SK-N-SH treated with all-trans-retinoic acid at 6 μM for 48 hours (cell line): Measurements from ENCODE around the gene CHRNA3.

ENCODE experiments used
- ATAC-seq: fragments of 200-7000 bp; cut with Tn5 transposase; 3 replicates; pipeline ENCODE4 v1.9.1; 2020; ENCODE audit warnings: mild to moderate bottlenecking, moderate library complexity
- ARNTL ChIP-seq: fragments of 450-650 bp; formaldehyde crosslinking; IDR thresholded peaks from 2 replicates; pipeline ENCODE4 v1.5.0; 2020; ENCODE audit warnings: low read depth, mild to moderate bottlenecking, moderate library complexity, borderline replicate concordance
- BACH2 ChIP-seq: fragments of 250-450 bp; sonication (Bioruptor Pico); IDR thresholded peaks from 2 replicates; pipeline ENCODE4 v1.9.0; 2021; ENCODE audit warnings: mild to moderate bottlenecking, borderline replicate concordance
- CREB5 ChIP-seq: fragments of 250-450 bp; sonication (Bioruptor Pico); IDR thresholded peaks from 2 replicates; pipeline ENCODE4 v1.5.1; 2020; ENCODE audit warnings: low read depth, mild to moderate bottlenecking, moderate library complexity
- CSDC2 ChIP-seq: fragments of 250-450 bp; sonication (Bioruptor Pico); IDR thresholded peaks from 2 replicates; pipeline ENCODE4 v1.5.0; 2020; ENCODE audit warnings: mild to moderate bottlenecking, moderate library complexity
- CSRNP3 ChIP-seq: fragments of 250-450 bp; sonication (Bioruptor Pico); IDR thresholded peaks from 2 replicates; pipeline ENCODE4 v1.5.1; 2021; ENCODE audit warnings: mild to moderate bottlenecking, moderate library complexity
- ESRRG ChIP-seq: fragments of 250-450 bp; sonication (Bioruptor Pico); IDR thresholded peaks from 2 replicates; pipeline ENCODE4 v1.6.1; 2021; ENCODE audit warnings: mild to moderate bottlenecking
- GLIS3 ChIP-seq: fragments of 250-450 bp; sonication (Bioruptor Pico); IDR thresholded peaks from 2 replicates; pipeline ENCODE4 v1.5.0; 2020; ENCODE audit warnings: mild to moderate bottlenecking, moderate library complexity
- ISL1 ChIP-seq: fragments of 250-450 bp; sonication (Bioruptor Pico); IDR thresholded peaks from 2 replicates; pipeline ENCODE4 v2.1.2; 2022; ENCODE audit warnings: mild to moderate bottlenecking, moderate library complexity
- OSR1 ChIP-seq: fragments of 250-450 bp; sonication (Bioruptor Pico); IDR thresholded peaks from 2 replicates; pipeline ENCODE4 v1.8.0; 2022; ENCODE audit warnings: moderate library complexity, mild to moderate bottlenecking, inconsistent platforms
- PATZ1 ChIP-seq: fragments of 250-450 bp; sonication (Bioruptor Pico); IDR thresholded peaks from 2 replicates; pipeline ENCODE4 v1.8.0; 2020; ENCODE audit warnings: mild to moderate bottlenecking, moderate library complexity, borderline replicate concordance
- POU6F1 ChIP-seq: fragments of 250-450 bp; sonication (Bioruptor Pico); IDR thresholded peaks from 2 replicates; pipeline ENCODE4 v1.8.0; 2021; ENCODE audit warnings: low read depth, mild to moderate bottlenecking, moderate library complexity, borderline replicate concordance
- PPARA ChIP-seq: fragments of 250-450 bp; sonication (Bioruptor Pico); IDR thresholded peaks from 2 replicates; pipeline ENCODE4 v1.5.0; 2020; ENCODE audit warnings: mild to moderate bottlenecking, borderline replicate concordance
- RARB ChIP-seq: fragments of 250-450 bp; sonication (Bioruptor Pico); IDR thresholded peaks from 2 replicates; pipeline ENCODE4 v1.8.0; 2021; ENCODE audit warnings: mild to moderate bottlenecking, moderate library complexity
- SNAI2 ChIP-seq: fragments of 250-450 bp; sonication (Bioruptor Pico); IDR thresholded peaks from 2 replicates; pipeline ENCODE4 v1.5.0; 2020; ENCODE audit warnings: mild to moderate bottlenecking, moderate library complexity
- TCF4 ChIP-seq: fragments of 250-450 bp; sonication (Bioruptor Pico); IDR thresholded peaks from 2 replicates; pipeline ENCODE4 v1.8.0; 2021; ENCODE audit warnings: mild to moderate bottlenecking, moderate library complexity, borderline replicate concordance
- TOX ChIP-seq: fragments of 250-450 bp; sonication (Bioruptor Pico); IDR thresholded peaks from 2 replicates; pipeline ENCODE4 v1.8.0; 2021; ENCODE audit warnings: mild to moderate bottlenecking, moderate library complexity, borderline replicate concordance
- ZC3H10 ChIP-seq: fragments of 250-450 bp; sonication (Bioruptor Pico); IDR thresholded peaks from 2 replicates; pipeline ENCODE4 v1.5.1; 2021; ENCODE audit warnings: mild to moderate bottlenecking, moderate library complexity
- ZFP3 ChIP-seq: fragments of 250-450 bp; sonication (Bioruptor Pico); IDR thresholded peaks from 2 replicates; pipeline ENCODE4 v1.5.0; 2020; ENCODE audit warnings: mild to moderate bottlenecking, moderate library complexity
- ZFP30 ChIP-seq: fragments of 450-650 bp; formaldehyde crosslinking; IDR thresholded peaks from 2 replicates; pipeline ENCODE4 v1.5.0; 2022; ENCODE audit warnings: mild to moderate bottlenecking, moderate library complexity
- ZNF565 ChIP-seq: fragments of 450-650 bp; formaldehyde crosslinking; conservative IDR thresholded peaks from 2 replicates; pipeline ENCODE4 v1.5.0; 2020; ENCODE audit warnings: low read depth, mild to moderate bottlenecking, moderate library complexity
- ZNF70 ChIP-seq: fragments of 450-650 bp; formaldehyde crosslinking; IDR thresholded peaks from 2 replicates; pipeline ENCODE4 v1.5.0; 2020; ENCODE audit warnings: mild to moderate bottlenecking, moderate library complexity
- ZNF8 ChIP-seq: fragments of 450-650 bp; formaldehyde crosslinking; IDR thresholded peaks from 2 replicates; pipeline ENCODE4 v1.5.0; 2020; ENCODE audit warnings: mild to moderate bottlenecking, moderate library complexity

CHRNA3 gene

GRCh38 chr15:78663703-78664102 lies 42.9 kb upstream of the CHRNA3 start:
- TF ChIP-seq CSDC2 (no peak), BACH2 (CRISPR knock-in tag) (no peak), ZC3H10 (CRISPR knock-in tag) (no peak), ARNTL (CRISPR knock-in tag) (no peak), ESRRG (no peak), ZNF70 (no peak), ZNF8 (CRISPR knock-in tag) (no peak), ZNF565 (CRISPR knock-in tag) (no peak), TOX (no peak), GLIS3 (CRISPR knock-in tag) (no peak)
- no peak for ATAC-seq

- ATAC-seq = no peak
- TF ChIP-seq TCF4 (CRISPR knock-in tag) (no peak), GLIS3 (CRISPR knock-in tag) (no peak)
Measured at GRCh38 chr15:78662028-78662427, 41.2 kb upstream of the CHRNA3 start.

- TF ChIP-seq ARNTL (CRISPR knock-in tag) (no peak), ZFP30 (CRISPR knock-in tag) (no peak), ZFP3 (CRISPR knock-in tag) (no peak), OSR1 (CRISPR knock-in tag) (no peak), RARB (CRISPR knock-in tag) (no peak), ZNF565 (CRISPR knock-in tag) (no peak), BACH2 (CRISPR knock-in tag) (no peak), PATZ1 (CRISPR knock-in tag) (no peak), CREB5 (CRISPR knock-in tag) (no peak), CSRNP3 (CRISPR knock-in tag) (no peak), ISL1 (no peak)
- TF ChIP-seq, all 23 proteins: peak for 0
- ATAC-seq = no peak
Measured at GRCh38 chr15:78661001-78661400, 40.2 kb upstream of the CHRNA3 start.

GRCh38 chr15:78660584-78660983 lies 39.8 kb upstream of the CHRNA3 start:
- no peak for ATAC-seq
- TF ChIP-seq GLIS3 (CRISPR knock-in tag) (no peak), OSR1 (CRISPR knock-in tag) (no peak), RARB (CRISPR knock-in tag) (no peak), POU6F1 (no peak), TCF4 (CRISPR knock-in tag) (no peak), BACH2 (CRISPR knock-in tag) (no peak), PATZ1 (CRISPR knock-in tag) (no peak), CREB5 (CRISPR knock-in tag) (no peak), ZC3H10 (CRISPR knock-in tag) (no peak), SNAI2 (CRISPR knock-in tag) (no peak), PPARA (no peak), CSRNP3 (CRISPR knock-in tag) (no peak), ARNTL (CRISPR knock-in tag) (no peak), ISL1 (no peak)
